SK-N-MC (cell line): ENCODE data around the gene MSL3B.

Source experiments
- DNase-seq: peaks from one replicate; pipeline ENCODE4 v3.0.0-alpha.2; 2011; ENCODE audit warnings: low read depth, low spot score
- H3K27ac ChIP-seq: fragments of 200-600 bp; sonication (generic); 2 replicates; pipeline ENCODE4 v1.5.1; 2016; ENCODE audit warnings: mixed run types
- H3K36me3 ChIP-seq: fragments of 200-600 bp; sonication (generic); 2 replicates; pipeline ENCODE4 v1.6.1; 2017; ENCODE audit warnings: antibody characterized with exemption, low read length, mixed read lengths; ENCODE audit not compliant: insufficient read depth
- H3K4me3 ChIP-seq: fragments of 200-600 bp; sonication (generic); 2 replicates; pipeline ENCODE4 v1.5.1; 2016
- H3K9ac ChIP-seq: fragments of 200-600 bp; sonication (generic); 2 replicates; pipeline ENCODE4 v1.8.0; 2017; ENCODE audit warnings: mixed run types, mixed read lengths; ENCODE audit not compliant: insufficient read length
- H3K9me3 ChIP-seq: fragments of 200-600 bp; sonication (generic); 2 replicates; pipeline ENCODE4 v1.6.1; 2017; ENCODE audit warnings: low read depth, mild to moderate bottlenecking, antibody characterized with exemption, low read length, moderate library complexity, mixed read lengths
- EZH2 ChIP-seq: fragments of 200-600 bp; sonication (generic); IDR thresholded peaks from one replicate; pipeline ENCODE4 v1.6.1; 2017; ENCODE audit warnings: antibody characterized with exemption
- FOXP2 ChIP-seq: optimal IDR thresholded peaks from 2 replicates; pipeline ENCODE3; 2011; ENCODE audit warnings: mild to moderate bottlenecking, moderate library complexity; ENCODE audit not compliant: insufficient read depth; ENCODE audit errors: extremely low read length, control extremely low read depth
- POLR2AphosphoS5 ChIP-seq: IDR thresholded peaks from 2 replicates; pipeline ENCODE4 v1.6.1; 2012; ENCODE audit warnings: mild to moderate bottlenecking, low read depth, low read length, borderline replicate concordance

MSL3B gene

GRCh38 chr2:233856184-233856583 lies 12.0 kb downstream of the MSL3B start:
- no peaks in the 10 kb centered on the region for H3K9me3 ChIP-seq
- no peak overlapping the region for H3K4me3 ChIP-seq
- no peak overlapping the region for H3K9ac ChIP-seq
- H3K27ac ChIP-seq = no peak overlapping the region
- DNase-seq = no peak
- H3K36me3 ChIP-seq = peaks cover 24% of the 10 kb centered on the region
- TF ChIP-seq FOXP2 (no peak), POLR2AphosphoS5 (no peak), EZH2 (no peak)

- H3K27ac ChIP-seq = no peak overlapping the region
- no peak overlapping the region for H3K9ac ChIP-seq
These were observed 12.8 kb downstream of the MSL3B start for GRCh38 chr2:233855345-233855744.

GRCh38 chr2:233854241-233854981 lies 13.8 kb downstream of the MSL3B start, which contains the start of gene HJURP:
HJURP (minus strand) TSS chr2:233854535; CDS start chr2:233854500, 35 bp downstream.
- peak within 1 kb of the TSS; percentile 84 for H3K27ac ChIP-seq
- H3K9ac ChIP-seq = peak within 1 kb of the TSS; percentile 95
- TF ChIP-seq POLR2AphosphoS5 (peak; percentile 88; the same call in 1 of the 2 replicates), FOXP2 (no peak), EZH2 (no peak)
- H3K4me3 ChIP-seq = peak within 1 kb of the TSS; percentile 98
- no peaks in the 10 kb centered on the region for H3K9me3 ChIP-seq
- H3K36me3 ChIP-seq = peaks cover 42% of the 10 kb centered on the region
- DNase-seq = peak; percentile 65

More at GRCh38 chr2:233855345-233855744, 12.8 kb downstream of the MSL3B start:
- Histone ChIP-seq H3K4me3 (peak overlapping the region; percentile 98; the same call in 1 of the 2 replicates), H3K9me3 (no peaks in the 10 kb centered on the region), H3K36me3 (peaks cover 33% of the 10 kb centered on the region)
- no peak for DNase-seq
- TF ChIP-seq EZH2 (no peak), POLR2AphosphoS5 (no peak), FOXP2 (no peak)

GRCh38 chr2:233853883-233854240 lies 14.3 kb downstream of the MSL3B start:
- H3K36me3 ChIP-seq = peaks cover 47% of the 10 kb centered on the region
- H3K9me3 ChIP-seq = no peaks in the 10 kb centered on the region
- no peak for DNase-seq
- no peak for TF ChIP-seq FOXP2
- TF ChIP-seq POLR2AphosphoS5 = no peak
- TF ChIP-seq EZH2 = no peak
- peak overlapping the region; percentile 98 for H3K4me3 ChIP-seq
- peak overlapping the region; percentile 76 for H3K27ac ChIP-seq
- H3K9ac ChIP-seq = peak overlapping the region; percentile 95

- Histone ChIP-seq H3K27ac (no peak overlapping the region), H3K9me3 (no peaks in the 10 kb centered on the region), H3K9ac (peak overlapping the region; percentile 95), H3K36me3 (peaks cover 52% of the 10 kb centered on the region), H3K4me3 (peak overlapping the region; percentile 98)
- TF ChIP-seq POLR2AphosphoS5 (no peak), FOXP2 (no peak), EZH2 (no peak)
- no peak for DNase-seq
These were observed 14.8 kb downstream of the MSL3B start for GRCh38 chr2:233853353-233853752.

GRCh38 chr2:233852056-233852455 lies 16.1 kb downstream of the MSL3B start:
- Histone ChIP-seq H3K9me3 (no peaks in the 10 kb centered on the region), H3K9ac (peak overlapping the region; percentile 95), H3K4me3 (peak overlapping the region; percentile 98), H3K36me3 (peaks cover 65% of the 10 kb centered on the region), H3K27ac (no peak overlapping the region)
- DNase-seq = no peak
- TF ChIP-seq FOXP2 (no peak), POLR2AphosphoS5 (no peak), EZH2 (no peak)

GRCh38 chr2:233851169-233851568 lies 17.0 kb downstream of the MSL3B start:
- Histone ChIP-seq H3K4me3 (no peak overlapping the region), H3K9ac (no peak overlapping the region), H3K36me3 (peaks cover 74% of the 10 kb centered on the region), H3K9me3 (no peaks in the 10 kb centered on the region), H3K27ac (no peak overlapping the region)
- DNase-seq = no peak
- no peak for TF ChIP-seq FOXP2
- no peak for TF ChIP-seq POLR2AphosphoS5
- TF ChIP-seq EZH2 = no peak

GRCh38 chr2:233850745-233851144 lies 17.4 kb downstream of the MSL3B start:
- no peak for DNase-seq
- no peak overlapping the region for H3K4me3 ChIP-seq
- no peaks in the 10 kb centered on the region for H3K9me3 ChIP-seq
- no peak overlapping the region for H3K9ac ChIP-seq
- H3K27ac ChIP-seq = no peak overlapping the region
- H3K36me3 ChIP-seq = peaks cover 79% of the 10 kb centered on the region
- TF ChIP-seq EZH2 (no peak), FOXP2 (no peak)
